Occipital lobe (tissue), 3 donors: ENCODE measurements around the gene GCNT4. TPM values are rescaled to one million over a fixed set of nuclear protein-coding genes. Genes with fewer than 3 reads are reported as not detected.

Experiments used
- DNase-seq: peaks from one replicate; lab custom pipeline; 2025; lab: John Stamatoyannopoulos, UW
- small RNA-seq: library from RNA; depleted of rRNA; stranded (forward); fragments of <200 nt; gene quantifications from one replicate; pipeline ENCODE3, GENCODE V24; 2014
- total RNA-seq: library from RNA; depleted of rRNA; stranded (reverse); fragments of >200 nt; gene quantifications from one replicate; pipeline ENCODE4 v1.2.3, GENCODE V29; 2014

GCNT4 gene
- total RNA-seq, 1 donor from 2014 or later, result 1.7 TPM

DNA sequence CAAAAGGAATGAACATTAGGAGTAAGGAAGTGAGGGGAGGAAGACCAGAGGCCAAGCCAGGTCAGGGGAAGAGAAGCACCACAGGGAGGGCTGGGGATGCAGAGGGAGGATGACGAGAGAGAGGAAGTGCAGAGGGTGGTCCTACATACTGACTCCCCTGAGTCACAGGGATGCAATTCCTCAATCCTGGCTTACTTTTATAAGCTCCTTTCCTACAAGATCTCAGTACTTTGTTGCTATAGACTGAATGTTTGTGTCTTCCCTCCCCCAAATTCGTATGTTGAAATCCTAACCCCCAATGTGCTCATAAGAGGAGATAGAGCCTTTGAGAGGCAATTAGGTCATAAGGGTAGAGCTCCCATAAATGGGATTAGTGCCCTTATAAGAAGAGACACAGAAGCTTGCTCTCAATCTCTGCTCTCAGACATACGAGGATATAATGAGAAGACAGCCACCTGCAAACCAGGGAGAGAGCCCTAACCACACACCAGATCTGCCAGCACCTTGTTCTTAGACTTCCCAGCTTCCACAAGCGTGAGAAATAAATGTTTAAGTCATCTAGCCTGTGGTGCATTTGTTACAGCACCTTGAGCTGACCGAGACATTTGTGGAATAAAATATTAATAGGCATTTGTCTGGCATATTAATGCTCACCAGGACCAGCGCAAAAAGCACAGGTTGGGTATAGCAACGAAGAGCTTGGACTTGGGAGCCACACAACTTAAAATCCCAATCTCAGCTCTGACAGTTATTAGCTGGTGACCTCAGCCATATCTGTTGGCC lies 33.4 kb downstream of the GCNT4 start:
- no peak for DNase-seq

DNA sequence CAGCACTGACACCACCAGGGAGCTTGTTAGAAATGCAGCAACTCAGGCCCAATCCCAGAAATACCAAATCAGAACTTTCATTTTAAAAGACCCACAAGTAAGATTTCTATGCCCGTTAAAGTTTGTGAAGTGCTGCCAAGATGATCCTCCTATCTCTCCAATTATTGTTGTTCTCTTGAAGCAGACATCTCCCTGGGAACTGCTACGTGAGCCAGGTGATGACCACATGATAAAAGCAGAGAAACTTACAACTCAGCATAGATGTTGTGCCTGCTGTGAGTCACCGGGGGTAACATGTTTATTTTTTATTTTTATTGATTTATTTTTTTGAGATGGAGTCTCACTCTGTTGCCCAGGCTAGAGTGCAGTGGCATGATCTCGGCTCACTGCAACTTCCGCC lies 34.4 kb downstream of the GCNT4 start:
- no peak for DNase-seq

DNA sequence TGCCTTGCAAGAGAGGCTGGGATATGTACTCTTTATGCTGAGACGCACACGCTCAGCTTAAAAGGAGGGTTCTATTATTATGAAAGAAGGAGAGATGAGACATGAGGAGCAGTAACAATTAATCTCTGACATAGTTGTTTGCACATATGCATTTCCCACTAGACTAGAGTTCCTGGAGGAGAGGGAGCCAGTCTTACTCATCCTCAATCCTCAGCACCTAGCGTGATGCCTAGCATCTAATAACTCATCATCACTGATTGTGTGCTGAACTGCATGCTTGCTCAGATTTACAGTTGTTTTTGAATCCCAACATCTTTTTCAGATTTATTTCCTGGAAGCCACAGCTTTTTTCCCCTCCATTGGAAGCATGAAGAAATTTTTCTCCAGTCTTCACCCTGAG lies 35.5 kb downstream of the GCNT4 start:
- no peak for DNase-seq

DNA sequence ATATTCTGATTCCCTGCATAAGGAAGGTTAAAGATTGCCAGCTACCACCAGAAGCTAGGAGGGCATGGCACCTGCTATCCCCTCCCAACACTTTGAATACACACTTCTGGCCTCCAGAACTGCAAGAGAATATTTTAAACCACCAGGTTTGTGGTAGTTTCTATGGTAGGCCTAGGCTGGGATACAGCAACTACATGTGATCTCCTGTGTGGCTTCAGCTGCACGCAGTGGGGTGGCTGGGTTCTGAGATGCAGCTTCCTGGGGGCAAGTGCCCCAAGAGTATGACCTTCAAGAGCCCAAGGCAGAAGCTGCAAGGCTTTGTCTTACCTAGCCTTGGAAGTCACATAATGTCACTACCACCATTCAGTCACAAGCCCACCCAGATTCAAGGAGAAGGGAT lies 39.6 kb downstream of the GCNT4 start:
- DNase-seq, result no peak

DNA sequence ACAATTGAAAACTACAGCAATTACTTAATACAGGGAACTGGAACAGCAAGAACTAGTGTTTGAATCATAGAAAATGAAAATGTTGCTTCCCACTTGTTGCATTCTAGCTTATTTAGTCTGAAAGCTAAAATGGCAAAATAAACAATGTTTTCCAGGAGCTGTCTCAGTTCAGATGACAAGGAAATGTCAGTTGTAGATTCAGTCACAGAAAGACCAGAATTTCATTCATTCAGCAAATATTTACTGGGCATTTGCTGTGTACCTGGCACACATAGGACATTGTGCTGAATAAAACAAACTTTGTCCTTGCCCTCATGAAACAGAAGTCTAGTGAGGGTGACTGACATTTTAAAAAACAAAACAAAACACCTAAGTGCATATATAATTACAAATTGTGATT lies 41.5 kb downstream of the GCNT4 start:
- DNase-seq, result no peak

DNA sequence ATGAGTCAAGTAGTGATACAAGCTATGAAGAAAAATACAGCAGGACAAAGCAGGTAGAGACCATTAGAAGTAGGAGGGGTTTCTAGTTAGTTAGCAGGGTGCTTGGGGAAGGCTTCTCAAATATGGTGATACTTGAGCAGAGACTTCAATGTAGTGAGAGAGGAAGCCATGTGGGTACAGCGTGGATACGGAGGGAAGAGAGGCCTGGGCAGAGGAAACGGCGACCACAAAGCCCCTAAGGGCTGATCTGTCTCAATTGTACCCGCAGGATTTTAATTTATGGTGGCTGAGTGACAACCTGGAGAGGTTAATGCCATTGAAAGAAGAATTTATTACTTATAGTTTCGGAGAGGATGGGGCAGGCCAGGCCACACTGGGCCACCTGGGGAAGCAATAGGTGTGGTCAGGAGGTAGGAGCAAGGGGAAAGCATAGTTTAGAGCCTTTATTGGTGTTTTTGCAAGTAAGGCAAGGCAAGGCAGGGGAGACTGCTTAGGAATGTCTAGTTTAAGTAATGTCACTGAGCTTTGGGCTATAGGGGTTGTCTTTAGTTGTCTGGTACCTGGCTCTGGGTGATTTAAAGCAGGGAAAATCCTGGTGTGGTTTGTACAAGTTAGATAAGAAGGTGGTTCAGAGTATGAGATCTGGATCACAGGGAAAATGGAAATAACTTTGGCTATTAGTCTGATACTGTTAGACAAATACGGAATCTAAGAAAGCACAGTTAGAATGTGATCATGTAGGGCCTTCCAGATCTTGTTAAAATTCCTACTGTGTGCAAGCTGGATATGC lies 42.6 kb downstream of the GCNT4 start:
- no peak for DNase-seq

DNA sequence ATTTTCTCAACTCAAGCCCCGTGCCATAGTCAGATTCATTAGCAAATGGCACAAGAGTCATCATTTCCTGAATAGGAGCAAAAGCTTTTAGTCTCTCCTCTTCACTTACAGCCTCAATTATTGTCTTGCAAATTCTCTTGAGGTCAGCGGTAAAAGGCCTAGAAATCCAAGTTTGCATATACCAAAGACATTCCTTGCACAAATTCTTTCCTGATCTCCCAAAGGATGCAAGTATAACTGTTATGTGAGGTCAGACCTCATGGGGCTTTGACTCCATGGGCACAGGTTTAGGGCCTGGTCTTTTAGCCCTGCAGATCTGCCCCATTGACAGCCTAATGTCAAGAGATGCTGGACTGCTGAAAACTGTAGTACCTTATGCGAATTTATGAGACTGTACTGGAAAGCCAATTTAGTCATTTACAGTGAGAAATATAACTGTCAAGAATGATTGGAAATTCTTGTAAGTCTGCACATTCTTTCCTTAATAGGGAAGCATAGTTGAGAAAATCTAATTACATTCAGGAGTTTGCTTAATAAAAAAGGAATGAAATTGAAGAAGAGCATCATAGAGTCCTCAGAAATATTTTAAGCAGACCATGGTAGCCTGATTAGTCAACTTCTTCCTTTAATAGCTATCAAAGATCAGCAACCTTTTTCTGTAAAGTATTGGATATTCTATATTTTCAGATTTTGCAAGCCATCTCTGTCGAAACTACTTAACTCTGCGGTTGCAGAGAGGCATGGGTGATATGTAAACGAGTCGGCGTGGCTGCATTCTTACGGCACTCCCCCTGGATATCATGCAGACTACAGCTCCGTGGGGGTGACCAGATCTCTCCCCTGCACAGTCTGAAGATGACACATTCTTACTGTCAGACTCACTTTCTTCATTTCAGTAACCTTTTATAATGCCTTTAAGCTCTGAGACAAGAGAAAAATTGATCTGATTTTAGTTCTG lies 45.2 kb downstream of the GCNT4 start:
- DNase-seq, result no peak

DNA sequence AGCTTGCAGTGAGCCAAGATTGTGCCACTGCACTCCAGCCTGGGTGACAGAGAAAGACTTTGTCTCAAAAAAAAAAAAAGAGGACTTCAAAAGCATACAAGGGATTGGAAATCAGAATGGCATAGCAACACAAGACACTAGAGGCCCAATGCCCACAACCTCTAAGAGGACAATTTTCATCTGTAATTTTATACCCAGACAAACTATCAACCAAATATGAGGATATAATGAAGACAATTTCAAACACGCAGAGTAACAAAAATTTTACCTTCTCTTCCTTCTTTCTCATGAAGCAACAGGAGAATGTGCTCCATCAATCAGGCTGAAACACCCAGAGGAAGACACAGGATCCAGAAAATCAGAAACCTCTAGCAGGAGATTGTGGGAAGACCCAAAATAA lies 46.8 kb downstream of the GCNT4 start:
- no peak for DNase-seq

Small RNA genes lying within 50 kb of the gene (small RNA-seq; reads per million reads assigned to genes)
- not detected for gene AC093259.1

Other genes starting within 250 kb of the GCNT4 start
- gene FAM169A, start 186.2 kb downstream of the GCNT4 start, total RNA-seq, result 90.6 TPM
- 0.94 TPM for gene ANKRD31, start 184.3 kb upstream of the GCNT4 start, total RNA-seq